Activated effector memory CD4-positive, alpha-beta T cell treated with Interleukin-2 at 50 U/mL for 16 hours (primary cell): ENCODE results near the gene ALDH8A1.

Source experiments
- DNase-seq: peaks from one replicate; pipeline ENCODE4 v3.0.0-alpha.2; 2020

ALDH8A1 gene

GRCh38 chr6:134949927-134950326, at the start of gene ALDH8A1:
ALDH8A1 (minus strand) TSS chr6:134950101; CDS start chr6:134950053, 48 bp downstream.
- no peak for DNase-seq

- no peak for DNase-seq
Observed at GRCh38 chr6:134999107-134999506, 49.2 kb upstream of the ALDH8A1 start.

GRCh38 chr6:134997133-134997995, 47.5 kb upstream of the ALDH8A1 start:
- DNase-seq = no peak

DNA sequence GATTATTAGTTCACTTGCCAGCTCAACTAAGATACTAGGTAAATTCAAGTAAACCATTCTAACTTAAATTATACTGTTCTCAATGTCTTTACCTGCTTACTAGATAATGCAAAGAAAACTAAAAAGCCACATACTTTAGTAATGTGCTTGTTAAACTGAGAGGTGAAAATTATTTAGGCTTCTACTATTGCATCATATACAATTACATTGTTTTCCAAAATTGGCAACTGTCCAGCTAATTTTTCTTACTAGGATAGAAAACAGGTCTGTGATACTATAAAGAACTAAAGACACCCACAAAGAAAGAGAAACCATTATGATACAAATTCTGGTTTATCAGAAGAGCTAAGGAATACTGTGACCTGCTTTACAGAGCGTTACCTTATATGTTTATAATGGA, 45.6 kb upstream of the ALDH8A1 start:
- DNase-seq = no peak

DNA sequence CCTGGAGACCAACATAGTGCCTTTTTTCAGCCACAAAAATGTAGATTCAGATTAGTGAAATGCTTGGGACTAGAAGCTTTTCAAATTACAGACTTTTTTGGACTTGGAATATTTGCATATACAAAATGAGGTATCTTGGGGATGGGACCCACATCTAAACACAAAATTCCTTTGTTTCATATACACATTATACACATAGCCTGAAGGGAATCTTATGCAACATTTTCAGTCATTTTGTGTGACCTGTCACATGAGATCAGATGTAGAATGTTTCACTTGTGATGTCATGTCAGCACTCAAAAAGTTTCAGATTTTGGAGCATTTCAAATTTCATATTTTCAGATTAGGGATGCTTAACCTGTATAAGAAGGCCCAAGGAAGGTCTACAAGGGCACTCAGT, 44.5 kb upstream of the ALDH8A1 start:
- DNase-seq = no peak

GRCh38 chr6:134992155-134992554, 42.3 kb upstream of the ALDH8A1 start:
- DNase-seq = no peak

DNA sequence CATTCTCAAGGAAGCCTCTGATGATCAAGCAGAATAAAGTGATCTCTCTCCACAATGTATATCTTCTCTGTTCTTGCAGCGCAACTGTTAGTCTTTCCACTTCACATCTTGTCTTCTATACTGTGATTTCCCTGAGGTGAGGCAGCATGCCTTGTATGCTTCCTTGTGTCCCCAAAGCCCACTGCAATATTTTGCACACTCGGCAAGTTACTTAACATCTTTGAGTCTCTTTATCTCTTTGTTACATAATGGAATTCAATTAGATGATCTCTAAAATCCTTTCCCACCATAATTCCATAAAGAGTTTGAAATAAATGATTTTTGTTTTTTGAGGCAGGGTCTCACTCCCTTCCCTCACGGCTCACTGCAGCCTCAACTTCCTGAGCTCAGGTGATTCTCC, 40.4 kb upstream of the ALDH8A1 start:
- no peak for DNase-seq

GRCh38 chr6:134984821-134985220, 34.9 kb upstream of the ALDH8A1 start:
- DNase-seq = no peak

- no peak for DNase-seq
Observed at GRCh38 chr6:134983823-134984222, 33.9 kb upstream of the ALDH8A1 start.

DNA sequence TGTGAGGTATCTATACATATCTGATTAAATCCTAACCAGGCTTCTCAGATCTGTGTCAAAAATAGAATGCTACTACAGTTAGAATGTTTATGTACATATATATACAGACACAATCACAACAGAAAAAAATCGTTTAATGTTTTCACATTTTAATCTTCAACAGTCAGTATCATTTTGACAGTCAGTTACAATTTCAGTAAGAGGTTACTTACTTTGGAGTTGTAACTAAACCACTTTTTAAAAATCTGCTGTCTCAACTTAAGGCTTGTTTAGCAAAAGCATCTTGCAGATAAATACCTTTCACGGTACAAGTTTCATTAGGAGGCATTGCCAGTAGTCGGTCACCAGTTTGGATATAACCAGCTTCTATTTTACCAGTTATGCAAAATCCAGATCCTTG, 32.3 kb upstream of the ALDH8A1 start:
- DNase-seq = no peak

DNA sequence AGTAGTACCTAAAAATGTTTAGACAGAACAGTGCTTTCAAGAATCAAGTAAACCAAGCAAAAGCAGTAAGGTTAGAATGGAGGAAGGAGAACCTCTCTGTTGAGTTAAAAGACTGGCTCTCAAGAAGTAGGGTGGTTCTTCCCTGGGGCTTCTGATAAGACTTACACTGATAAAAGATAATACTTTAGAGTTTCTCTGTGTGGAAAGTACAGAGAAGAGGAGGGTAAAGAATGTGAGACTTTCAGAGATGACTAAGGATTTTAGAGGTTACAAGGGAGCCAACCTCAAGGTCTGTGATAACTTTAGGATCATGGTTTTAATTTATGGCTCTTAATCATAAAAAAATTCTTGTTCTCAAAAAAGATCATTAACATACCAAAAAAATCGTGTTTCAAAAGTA, 30.9 kb upstream of the ALDH8A1 start:
- no peak for DNase-seq

- no peak for DNase-seq
Observed at GRCh38 chr6:134979142-134979541, 29.2 kb upstream of the ALDH8A1 start.

DNA sequence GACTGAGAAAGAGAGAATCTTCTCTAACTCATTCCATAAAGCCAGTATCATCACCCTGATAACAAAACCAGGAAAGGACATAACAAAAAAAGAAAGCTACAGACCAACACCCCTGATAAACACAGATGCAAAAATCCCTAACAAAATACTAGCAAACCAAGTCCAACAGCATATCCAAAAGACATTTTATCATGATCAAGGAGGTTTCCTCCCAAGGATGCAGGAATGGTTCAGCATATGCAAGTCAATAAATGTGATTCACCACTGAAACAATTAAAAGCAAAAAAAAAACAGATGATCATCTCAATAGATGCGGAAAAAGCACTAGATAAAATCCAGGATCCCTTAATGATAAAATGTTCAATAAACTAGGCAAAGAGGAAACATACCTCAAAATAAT, 24.5 kb upstream of the ALDH8A1 start:
- DNase-seq = no peak

- no peak for DNase-seq
Observed at GRCh38 chr6:134967711-134968110, 17.8 kb upstream of the ALDH8A1 start.

GRCh38 chr6:134964451-134965203, 14.7 kb upstream of the ALDH8A1 start:
- DNase-seq = no peak

GRCh38 chr6:134962421-134962820, 12.5 kb upstream of the ALDH8A1 start:
- DNase-seq = no peak

GRCh38 chr6:134961366-134961765, 11.5 kb upstream of the ALDH8A1 start:
- DNase-seq = no peak

GRCh38 chr6:134959603-134960002, 9.7 kb upstream of the ALDH8A1 start:
- DNase-seq = no peak

DNA sequence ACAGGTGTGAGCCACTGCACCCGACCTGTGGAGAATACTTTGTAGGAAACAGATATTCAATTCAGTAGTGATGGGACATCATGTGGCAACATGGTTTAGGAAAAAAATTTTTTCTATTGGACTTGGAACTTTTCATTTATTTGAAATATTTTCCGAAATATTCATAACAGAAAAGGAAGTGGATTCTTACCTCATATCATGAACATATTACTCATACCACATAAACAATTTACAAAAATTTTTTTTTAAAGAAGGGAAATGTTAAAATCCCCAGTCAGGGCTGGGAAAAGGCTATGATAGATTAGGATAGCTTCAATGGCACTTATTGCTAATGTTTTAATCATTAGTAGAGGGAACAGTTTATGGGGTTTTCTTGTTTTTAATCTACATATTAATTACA, 6.8 kb upstream of the ALDH8A1 start:
- DNase-seq = no peak

DNA sequence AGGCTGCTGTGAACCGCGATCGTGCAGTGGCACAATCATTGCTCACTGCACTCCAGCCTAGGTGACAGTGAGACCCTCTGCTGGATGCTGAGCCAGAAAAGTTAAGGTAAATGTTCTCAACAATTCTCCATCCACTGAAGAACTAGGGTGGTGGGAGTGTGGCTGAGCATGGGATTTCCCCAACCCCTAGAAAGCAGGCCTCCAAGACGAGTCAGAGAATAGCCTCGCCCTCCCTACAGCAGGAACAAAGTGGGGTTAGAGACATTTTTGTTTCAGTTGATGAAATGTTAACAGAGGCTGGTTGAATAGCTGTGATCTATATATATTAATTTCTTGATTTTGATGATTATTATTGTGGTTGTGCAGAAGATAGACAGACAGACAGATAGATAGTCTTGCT, 6.1 kb upstream of the ALDH8A1 start:
- DNase-seq = no peak

GRCh38 chr6:134954272-134955000, 4.5 kb upstream of the ALDH8A1 start:
- DNase-seq = no peak

DNA sequence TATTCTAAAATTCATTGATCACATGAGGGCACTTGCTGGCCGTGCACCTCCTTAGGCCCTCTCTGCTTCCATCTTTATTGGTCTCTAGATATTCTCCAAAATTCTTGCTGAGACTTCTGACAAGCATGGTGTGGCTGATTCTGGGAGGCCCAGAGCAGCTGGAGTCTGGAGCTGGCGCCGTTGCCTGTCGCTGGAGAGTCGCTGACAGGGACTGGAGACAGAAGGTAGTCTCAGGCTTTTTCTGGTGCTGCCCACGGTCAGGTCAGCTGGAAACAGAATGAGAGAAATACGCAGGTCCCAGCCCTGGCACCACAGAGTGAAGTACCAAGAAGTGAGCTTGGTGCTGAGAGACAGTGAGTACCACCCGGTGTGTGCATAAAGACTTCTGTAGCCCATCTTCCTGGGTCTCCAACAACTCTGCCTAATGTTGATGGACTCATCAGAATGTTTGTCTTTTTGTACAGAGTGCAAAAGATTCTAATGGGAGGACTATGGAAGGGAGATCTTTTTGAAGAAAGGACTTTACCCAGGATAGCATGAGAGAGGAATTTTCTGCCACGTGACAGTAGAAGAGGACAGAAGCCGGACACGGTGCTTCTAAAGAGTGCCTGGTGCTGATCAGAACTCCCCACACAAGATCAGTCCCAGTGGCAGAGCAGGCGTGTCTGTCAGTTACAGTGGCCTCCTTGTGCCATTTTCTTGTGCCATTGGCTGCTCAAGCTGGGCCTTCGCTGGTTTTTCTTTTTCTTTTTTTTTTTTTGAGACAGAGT, 1.8 kb upstream of the ALDH8A1 start:
- DNase-seq = no peak

DNA sequence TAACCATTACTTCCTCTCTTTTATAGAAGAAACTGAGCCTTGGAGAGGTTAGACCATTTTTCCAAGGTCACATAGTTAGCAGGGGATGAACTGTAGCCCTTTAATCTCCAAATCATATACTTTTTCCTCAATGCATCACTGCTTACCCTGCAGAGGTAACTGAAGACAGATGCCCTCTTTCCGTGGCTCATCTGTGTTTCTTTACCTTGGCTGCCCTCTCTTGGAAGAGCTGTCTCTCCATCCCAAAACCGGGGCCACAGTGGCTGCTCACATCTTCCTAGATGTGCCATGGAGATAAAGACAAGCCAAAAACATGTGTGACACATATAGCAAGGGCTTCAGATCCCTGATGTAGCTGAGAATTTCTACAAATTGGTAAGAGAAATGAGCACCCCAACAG, 581 bp upstream of the ALDH8A1 start:
- no peak for DNase-seq
